ENCODE results near the gene D2HGDH.
A peak's percentile ranks its signal among the peaks of the same experiment; 100 is the strongest.

Gene D2HGDH

DNA sequence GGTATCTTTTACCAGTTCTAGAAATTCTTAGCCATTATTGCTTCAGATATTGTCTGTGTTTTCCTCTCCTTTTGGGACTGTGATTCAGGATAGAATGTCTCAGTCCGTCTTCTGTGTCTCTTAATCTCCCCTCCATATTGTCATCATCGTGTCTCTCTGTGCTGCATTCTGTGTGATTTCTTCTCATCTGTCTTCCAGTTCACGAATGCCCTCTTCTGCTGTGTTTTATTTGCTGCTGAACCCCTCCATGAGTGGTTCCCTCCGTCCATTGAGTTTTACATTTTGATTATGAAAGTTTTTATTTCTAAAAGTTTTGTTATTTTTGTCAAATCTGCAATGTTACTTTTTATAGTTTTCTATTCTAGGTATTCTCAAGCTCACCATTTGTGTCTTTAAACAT, 11.7 kb downstream of the D2HGDH start:
- Mint-ChIP-seq H3K4me3 (no peak overlapping the region), H3K9me3 (peaks cover 17% of the 10 kb centered on the region), H3K27me3 (ENCODE audit: low read depth, poor library complexity) (peaks cover 3% of the 10 kb centered on the region), H3K27ac (no peak overlapping the region), H3K36me3 (ENCODE audit: low read depth) (peaks cover 61% of the 10 kb centered on the region), H3K4me1 (peaks cover 7% of the 10 kb centered on the region)
- TF ChIP-seq CTCF (IDR thresholded peaks at IDR 0.05) = no peak
- no peak for DNase-seq

- no peak for DNase-seq
- H3K4me3 Mint-ChIP-seq = no peak overlapping the region
- H3K9me3 Mint-ChIP-seq = peaks cover 17% of the 10 kb centered on the region
- peaks cover 8% of the 10 kb centered on the region for H3K27me3 Mint-ChIP-seq (ENCODE audit: low read depth, poor library complexity)
- TF ChIP-seq CTCF (IDR thresholded peaks at IDR 0.05) = no peak
- H3K36me3 Mint-ChIP-seq (ENCODE audit: low read depth) = peaks cover 70% of the 10 kb centered on the region
- H3K4me1 Mint-ChIP-seq = peaks cover 10% of the 10 kb centered on the region
- no peak overlapping the region for H3K27ac Mint-ChIP-seq
Measured at GRCh38 chr2:241748468-241749256, 14.2 kb downstream of the D2HGDH start.

DNA sequence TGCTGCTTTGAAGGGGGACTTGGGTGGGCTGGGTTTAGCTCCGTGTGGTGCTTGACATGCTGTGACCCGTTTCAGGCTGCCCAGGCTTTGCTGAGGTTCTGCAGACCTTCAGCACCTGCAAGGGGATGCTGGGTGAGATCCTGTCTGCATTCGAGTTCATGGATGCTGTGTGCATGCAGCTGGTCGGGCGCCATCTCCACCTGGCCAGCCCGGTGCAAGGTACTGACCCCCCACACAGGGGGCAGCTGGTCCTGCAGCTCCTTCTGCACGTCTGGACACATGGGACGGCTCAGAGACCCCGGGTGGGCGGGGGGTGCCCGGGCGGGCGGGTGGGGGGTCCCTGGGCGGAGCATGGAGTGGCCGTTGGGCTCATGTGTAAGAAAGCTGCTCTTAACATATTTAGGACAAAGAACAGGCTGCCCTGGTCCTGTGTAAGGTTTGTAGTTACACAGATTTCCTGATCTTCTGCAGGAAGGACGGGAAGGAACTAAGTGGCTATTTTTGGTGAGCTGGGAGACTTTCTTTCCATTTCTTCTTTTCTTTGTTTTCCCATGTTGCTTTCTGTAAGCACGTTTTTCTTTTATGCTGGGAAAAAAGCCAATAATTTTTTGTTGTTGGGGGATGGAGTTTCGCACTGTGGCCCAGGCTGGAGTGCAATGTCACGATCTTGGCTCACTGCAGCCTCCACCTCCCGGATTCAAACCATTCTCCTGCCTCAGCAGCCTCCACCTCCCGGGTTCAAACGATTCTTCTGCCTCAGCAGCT, 15.8 kb downstream of the D2HGDH start:
- peak overlapping the region; percentile 79 for H3K27ac Mint-ChIP-seq
- DNase-seq = no peak
- no peak for TF ChIP-seq CTCF (IDR thresholded peaks at IDR 0.05)
- H3K27me3 Mint-ChIP-seq (ENCODE audit: low read depth, poor library complexity) = peaks cover 8% of the 10 kb centered on the region
- H3K9me3 Mint-ChIP-seq = peaks cover 16% of the 10 kb centered on the region
- peaks cover 18% of the 10 kb centered on the region for H3K4me1 Mint-ChIP-seq
- H3K4me3 Mint-ChIP-seq = no peak overlapping the region
- peaks cover 65% of the 10 kb centered on the region for H3K36me3 Mint-ChIP-seq (ENCODE audit: low read depth)

GRCh38 chr2:241751152-241751551, 16.7 kb downstream of the D2HGDH start:
- Mint-ChIP-seq H3K36me3 (ENCODE audit: low read depth) (peaks cover 56% of the 10 kb centered on the region), H3K27me3 (ENCODE audit: low read depth, poor library complexity) (peaks cover 5% of the 10 kb centered on the region), H3K4me1 (peaks cover 12% of the 10 kb centered on the region), H3K4me3 (no peak overlapping the region), H3K9me3 (peaks cover 7% of the 10 kb centered on the region), H3K27ac (no peak overlapping the region)
- no peak for DNase-seq
- no peak for TF ChIP-seq CTCF (IDR thresholded peaks at IDR 0.05)

GRCh38 chr2:241751776-241752175, 17.3 kb downstream of the D2HGDH start:
- H3K9me3 Mint-ChIP-seq = peaks cover 4% of the 10 kb centered on the region
- no peak for DNase-seq
- peaks cover 52% of the 10 kb centered on the region for H3K36me3 Mint-ChIP-seq (ENCODE audit: low read depth)
- H3K4me1 Mint-ChIP-seq = peaks cover 11% of the 10 kb centered on the region
- H3K4me3 Mint-ChIP-seq = no peak overlapping the region
- no peak for TF ChIP-seq CTCF (IDR thresholded peaks at IDR 0.05)
- peaks cover 8% of the 10 kb centered on the region for H3K27me3 Mint-ChIP-seq (ENCODE audit: low read depth, poor library complexity)
- no peak overlapping the region for H3K27ac Mint-ChIP-seq

Measured in nephron progenitor cell (in vitro differentiated cells).